GM19240 (cell line): ENCODE measurements around the gene MGST1.

Experiments
- DNase-seq: peaks from one replicate; pipeline ENCODE4 v3.0.0; 2011; ENCODE audit warnings: low spot score; ENCODE audit not compliant: insufficient read length

The MGST1 gene

GRCh38 chr12:16347391-16348298 is at the start of gene MGST1:
Gene MGST1, plus strand, starts transcription at chr12:16347645. Its CDS starts 6,608 bp downstream, at chr12:16354253.
- DNase-seq, result no peak

GRCh38 chr12:16299403-16299802 is 48.0 kb upstream of the MGST1 start:
- DNase-seq, result no peak

DNA sequence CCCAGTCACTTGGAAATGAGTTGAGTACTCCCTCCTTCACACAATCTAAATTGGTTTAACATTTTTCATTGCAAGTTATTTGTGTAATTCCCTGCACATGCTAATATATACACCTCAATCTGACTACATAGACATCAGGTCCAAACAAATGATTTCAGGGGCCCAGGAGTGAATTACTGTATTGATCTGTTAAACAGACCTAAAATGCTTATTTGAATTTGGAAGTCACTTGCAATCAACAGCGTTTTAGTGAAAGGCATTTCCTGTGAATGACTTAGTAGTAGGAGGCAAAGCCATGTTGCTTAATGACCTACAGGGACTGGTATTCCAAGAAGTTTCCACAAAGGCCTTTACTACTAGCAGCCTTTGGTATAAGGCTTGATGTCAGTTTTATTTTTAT is 47.3 kb upstream of the MGST1 start:
- no peak for DNase-seq

DNA sequence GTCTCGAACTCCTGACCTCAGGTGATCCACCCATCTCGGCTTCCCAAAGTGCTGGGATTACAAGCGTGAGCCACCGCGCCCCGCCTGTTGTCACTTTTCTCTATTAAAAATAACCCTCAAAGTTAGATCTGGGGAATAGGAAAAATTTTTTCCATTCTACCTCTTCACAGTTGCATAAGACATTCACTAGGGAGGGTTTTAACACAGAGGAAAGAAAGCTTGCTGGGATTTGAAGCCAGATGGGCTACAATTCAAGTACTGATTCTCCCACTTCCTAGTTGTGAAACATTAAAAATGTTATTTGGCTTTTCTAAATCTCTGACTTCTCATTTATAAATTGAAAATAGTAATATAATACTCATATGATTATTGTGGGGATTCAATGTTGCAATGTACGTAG is 46.7 kb upstream of the MGST1 start:
- DNase-seq, result no peak

- no peak for DNase-seq
Observed at GRCh38 chr12:16303939-16304338, 43.5 kb upstream of the MGST1 start.

DNA sequence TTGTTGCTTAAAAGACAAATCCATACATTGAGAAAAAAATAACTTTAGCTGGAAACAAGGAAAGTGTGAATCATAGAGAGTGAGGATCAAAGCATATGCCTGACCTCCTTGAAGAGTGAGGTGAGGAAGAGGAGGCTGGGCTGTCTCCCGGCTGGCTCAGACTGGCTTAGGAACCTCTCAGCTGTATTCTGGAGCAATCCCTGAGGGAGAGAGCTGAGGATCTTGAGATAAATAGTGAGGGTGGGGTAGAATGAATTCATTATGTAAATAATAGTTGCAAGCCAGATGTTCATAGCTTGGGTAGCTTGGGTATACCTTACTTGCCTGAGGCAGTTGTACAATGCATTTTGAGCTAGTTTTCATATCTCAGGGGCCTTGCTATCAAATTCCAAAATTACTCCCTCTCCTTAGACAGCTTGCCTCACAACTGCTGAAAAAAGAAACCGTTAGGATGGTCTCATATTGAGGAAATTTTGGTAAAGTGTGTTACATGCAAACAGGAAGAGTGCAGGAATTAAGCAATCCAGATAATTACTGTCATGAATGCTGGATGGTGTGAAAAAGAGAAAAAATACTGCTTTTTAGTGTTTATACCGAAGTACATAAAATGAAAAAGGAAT is 39.5 kb upstream of the MGST1 start:
- no peak for DNase-seq

- DNase-seq, result no peak
Observed at GRCh38 chr12:16310934-16311333, 36.5 kb upstream of the MGST1 start.

- DNase-seq, result no peak
Observed at GRCh38 chr12:16323010-16323409, 24.4 kb upstream of the MGST1 start.

GRCh38 chr12:16323638-16324037 is 23.8 kb upstream of the MGST1 start:
- no peak for DNase-seq

DNA sequence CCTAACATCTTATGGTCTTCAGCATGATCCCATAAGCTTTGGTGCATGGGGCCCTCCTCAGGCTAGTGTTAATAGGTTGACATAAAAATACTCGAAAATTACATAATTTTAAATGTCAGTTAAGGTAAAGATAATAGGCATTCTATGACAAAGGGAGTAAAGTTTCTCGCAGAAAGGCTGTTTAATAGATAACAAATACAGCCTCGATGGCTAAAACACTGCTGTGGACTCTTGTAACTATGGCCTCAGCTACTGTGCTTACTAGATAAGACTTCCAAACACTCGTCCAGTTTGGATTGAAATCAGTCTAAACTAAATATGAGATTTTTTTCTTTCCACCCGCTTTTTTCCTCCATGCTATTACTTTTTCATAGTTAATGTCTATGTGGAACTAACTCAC is 23.2 kb upstream of the MGST1 start:
- DNase-seq, result no peak

- DNase-seq, result no peak
Observed at GRCh38 chr12:16324772-16325171, 22.7 kb upstream of the MGST1 start.

- no peak for DNase-seq
Observed at GRCh38 chr12:16325426-16325825, 22.0 kb upstream of the MGST1 start.

DNA sequence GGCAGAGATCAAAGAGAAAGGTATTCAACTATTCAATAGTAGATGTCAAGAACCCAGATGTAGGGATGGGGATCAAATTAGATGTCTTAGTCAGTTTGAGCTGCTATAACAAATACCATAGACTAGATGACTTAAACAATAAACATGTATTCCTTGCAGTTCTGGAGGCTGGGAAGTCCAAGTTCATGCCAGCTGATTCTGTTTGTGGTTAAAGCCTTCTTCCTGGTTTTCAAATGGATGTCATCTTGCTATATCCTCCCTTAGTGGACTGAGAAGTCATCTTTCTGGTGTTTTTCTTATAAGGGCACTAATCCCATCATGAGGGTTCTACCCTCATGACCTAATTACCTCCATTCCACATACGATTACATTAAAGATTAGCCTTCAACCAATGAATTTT is 19.5 kb upstream of the MGST1 start:
- no peak for DNase-seq

DNA sequence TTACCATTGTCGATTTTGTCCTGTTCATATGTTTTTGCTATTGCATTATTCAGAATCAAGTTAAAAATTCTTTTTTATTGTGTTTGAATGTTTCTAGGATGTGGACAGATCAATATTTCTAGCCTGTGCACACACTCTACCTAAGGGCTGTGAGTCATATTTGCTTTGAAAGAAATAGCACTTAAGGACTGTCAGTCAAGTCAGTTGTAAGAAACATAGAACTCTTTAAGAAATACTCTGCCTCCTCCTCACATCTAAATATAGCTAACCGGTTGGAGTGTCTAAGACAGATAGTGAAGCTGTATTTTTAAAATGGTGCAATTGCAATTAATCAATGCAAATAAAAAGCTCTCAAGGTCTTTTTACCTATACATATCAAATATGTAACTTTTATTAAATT is 17.9 kb upstream of the MGST1 start:
- no peak for DNase-seq

GRCh38 chr12:16330560-16330959 is 16.9 kb upstream of the MGST1 start:
- no peak for DNase-seq

- DNase-seq, result no peak
Observed at GRCh38 chr12:16331998-16332397, 15.4 kb upstream of the MGST1 start.

DNA sequence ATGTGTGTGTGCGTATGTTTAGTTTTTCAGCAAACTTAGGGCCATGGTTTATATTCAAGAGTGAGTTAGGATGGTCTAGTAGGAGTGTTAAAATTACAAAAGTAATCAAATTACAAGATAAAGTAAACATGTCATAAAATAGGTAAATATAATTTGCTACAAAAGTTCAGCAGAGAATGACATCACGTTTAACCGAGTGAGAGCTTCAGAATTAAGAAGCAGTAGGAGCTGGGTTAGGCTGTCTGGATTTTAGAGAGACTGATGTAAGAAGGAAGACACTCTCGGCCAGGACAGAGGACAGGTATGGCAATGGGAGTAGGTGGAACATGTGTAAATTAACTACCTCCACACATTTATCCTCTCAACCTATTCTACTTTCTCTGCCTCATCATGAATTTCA is 11.6 kb upstream of the MGST1 start:
- no peak for DNase-seq

DNA sequence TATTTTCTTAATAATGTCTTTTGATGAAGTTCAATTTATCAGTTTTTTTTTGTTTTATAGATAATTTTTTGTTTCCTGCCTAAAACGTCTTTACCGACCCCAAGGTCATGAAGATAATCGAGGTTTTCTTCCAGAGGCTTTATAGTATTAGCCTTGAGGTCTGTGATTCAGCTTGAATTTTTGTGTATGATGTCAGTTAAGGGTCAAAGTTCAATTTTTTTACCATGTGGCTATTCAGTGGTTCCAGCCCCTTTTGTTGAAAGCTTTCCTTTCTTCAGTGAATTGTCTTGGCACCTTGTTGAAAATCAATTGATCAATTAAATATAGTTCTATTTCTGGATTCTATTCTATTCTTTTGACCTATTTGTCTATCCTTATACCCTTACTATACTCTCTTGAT is 3.2 kb upstream of the MGST1 start:
- DNase-seq, result no peak

DNA sequence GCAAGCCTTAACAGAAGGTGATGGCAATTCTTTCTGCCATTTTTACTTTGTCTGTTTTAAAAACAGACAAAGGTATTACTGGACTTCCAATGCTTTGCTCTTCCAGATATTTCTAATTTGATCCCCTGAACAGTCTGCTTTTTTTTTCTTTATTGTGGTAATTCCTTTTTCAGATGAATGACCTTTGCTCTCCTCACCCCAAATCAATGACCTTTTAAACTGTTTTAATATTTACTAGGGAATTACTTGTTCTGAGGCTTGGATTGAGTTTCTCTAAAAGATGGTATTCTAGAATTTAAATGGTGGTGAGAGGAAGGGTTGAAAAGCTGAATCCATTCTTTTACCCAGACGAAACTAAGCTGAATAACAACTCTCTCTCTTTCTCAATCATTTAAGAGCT is 2.3 kb upstream of the MGST1 start:
- no peak for DNase-seq

DNA sequence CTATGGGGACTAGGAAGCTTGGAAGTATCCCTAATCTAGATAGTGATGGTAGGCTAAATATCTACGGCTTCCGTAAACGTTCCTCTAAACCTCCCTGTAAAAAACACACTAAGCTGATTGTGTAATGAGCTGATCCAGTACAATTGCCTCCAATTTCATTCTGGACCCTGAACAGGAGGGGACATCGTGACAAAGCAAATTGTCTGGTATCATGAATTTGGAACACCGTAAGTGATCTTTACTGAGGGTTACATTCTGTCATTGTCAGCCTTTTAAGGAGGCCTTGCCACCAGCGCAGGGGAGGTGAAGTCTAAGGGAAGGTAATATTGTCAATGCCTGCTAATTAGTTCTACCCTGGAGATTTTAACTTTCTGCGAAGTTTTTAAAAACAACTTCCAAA is 487 bp upstream of the MGST1 start:
- no peak for DNase-seq

- DNase-seq, result no peak
Observed at GRCh38 chr12:16348435-16349130, 1.1 kb downstream of the MGST1 start.

- no peak for DNase-seq
Observed at GRCh38 chr12:16349131-16349460, 1.7 kb downstream of the MGST1 start.

DNA sequence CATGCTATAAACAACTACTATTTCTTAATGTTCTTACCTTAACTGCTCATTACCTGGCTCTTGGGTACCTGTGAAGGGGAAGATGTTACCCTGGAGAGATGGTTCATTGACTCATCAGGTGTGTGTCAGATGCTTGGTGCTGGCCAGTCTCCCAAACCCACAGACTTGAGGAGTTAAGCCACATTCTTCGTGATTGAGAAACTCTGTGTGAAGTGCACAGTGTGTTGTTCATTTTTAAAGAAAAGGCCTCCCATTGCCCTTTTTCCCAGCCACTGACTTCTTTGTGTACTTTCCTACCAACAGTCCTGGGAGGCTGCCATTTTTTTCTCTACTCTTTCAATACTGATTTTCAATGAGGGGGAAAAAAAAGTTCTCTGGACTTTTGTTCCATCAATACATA is 3.2 kb downstream of the MGST1 start:
- DNase-seq, result no peak
